HG02571 (cell line): Measurements from ENCODE around the gene RRP8.

Source experiments
- ATAC-seq: cut with Tn5 transposase; IDR thresholded peaks from one replicate; pipeline ENCODE4 v1.9.1; 2021; ENCODE audit warnings: mild to moderate bottlenecking, moderate library complexity; ENCODE audit not compliant: unreplicated experiment

RRP8 gene

DNA sequence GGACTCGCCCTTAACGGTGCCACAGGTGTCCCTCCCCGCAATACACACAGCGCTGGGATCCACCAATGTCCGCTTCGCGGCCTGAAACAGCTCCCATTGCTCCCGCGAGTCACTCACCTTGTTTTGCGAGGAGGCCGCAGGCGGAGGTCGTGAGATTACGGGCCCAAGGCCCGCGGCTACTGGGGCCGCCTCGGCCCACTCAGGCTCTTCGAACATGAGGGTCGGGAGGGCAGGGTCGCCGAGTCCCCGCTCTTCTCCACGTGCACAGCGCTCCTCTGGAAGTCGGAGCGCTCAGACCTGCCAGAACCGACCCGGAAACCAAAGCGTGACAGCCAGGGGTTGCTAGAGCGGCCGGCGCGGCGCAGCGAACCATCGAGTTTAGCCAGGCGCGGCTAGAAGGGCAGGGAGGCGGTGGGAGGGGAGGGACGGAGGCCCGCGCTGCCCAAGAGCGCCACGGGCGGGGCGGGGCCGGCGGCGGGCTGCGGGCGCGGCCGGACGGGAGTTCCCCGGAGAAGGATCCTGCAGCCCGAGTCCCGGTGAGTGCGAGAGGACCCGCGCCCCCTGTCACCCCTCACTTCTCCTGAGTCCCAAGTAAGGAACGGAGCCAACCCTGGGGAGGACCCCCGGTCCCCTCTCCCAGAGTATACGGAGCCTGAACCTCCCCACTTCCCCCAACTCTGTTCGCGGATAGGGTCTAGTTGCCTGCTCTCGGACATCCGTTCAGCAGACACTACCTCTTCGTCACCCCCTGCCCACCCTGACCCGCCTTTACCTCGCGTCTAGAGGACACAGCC lies at the start of gene RRP8, which contains the start of gene ILK:
RRP8 (minus strand) TSS at position 330 of the 794 bp plus-strand sequence; CDS start at position 216, 114 bp downstream.
ILK (plus strand) TSS at position 488 of the 794 bp plus-strand sequence. CDS start 498 bp downstream, outside the sequence.
- peak; percentile 66 for ATAC-seq

DNA sequence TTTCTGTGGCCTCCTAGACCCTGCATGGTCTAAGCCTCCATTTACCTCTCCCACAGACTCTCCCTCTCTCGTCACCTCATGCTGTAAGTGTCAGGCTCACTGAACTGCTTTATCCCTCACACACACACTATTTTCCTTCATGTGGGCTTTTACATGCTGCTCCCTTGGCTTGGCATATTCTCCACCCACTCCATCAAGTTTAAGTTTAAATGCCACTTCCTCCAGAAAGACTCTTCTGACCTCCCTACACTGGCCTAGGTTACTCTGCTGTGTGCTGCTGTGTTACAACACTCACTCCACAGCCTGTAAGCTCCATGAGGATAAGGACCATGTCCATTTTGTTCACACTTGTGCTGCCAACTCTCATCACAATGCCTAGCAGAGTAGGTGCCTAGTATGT lies 49.7 kb upstream of the RRP8 start:
- no peak for ATAC-seq

GRCh38 chr11:6652182-6652581 lies 48.8 kb upstream of the RRP8 start:
- ATAC-seq: no peak

DNA sequence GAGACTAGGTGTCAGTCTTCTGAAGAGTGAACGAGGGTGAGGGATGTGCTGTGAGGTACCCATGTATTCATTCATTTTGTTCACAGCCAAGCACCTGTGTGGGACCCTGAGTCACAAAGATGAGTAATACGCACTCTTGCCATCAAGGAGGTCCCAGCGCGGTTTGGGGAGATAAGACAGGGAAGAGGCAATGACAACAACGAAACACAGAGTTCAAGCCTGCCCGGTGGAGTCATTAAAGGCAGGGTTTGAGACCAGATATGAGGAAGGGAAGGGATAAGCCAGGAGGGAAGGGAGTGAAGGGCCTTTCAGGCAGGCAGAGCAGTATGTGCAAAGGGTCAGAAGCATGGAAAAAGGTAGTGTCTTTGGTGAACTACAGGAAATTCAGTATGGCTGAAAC lies 47.6 kb upstream of the RRP8 start:
- ATAC-seq: no peak

- ATAC-seq: no peak
Observed at GRCh38 chr11:6650104-6650503, 46.7 kb upstream of the RRP8 start.

DNA sequence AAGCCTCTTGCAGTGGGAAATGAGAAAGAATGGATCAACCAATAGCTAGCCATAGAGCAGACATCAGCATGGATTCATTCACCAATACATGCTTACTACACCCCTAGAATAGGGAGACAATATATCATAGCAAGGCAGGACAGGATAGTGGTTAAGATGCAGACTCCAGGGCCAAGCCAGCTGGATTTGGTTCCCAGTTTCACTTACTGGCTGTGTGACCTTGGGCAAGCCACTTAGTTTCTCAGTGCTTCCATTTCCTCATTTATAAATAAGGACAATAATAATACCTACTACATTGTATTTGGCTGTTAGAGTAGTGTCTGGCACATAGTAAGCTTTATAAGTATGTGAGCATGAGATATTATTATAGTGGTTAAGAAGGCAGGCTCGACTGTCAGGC lies 45.1 kb upstream of the RRP8 start:
- no peak for ATAC-seq

DNA sequence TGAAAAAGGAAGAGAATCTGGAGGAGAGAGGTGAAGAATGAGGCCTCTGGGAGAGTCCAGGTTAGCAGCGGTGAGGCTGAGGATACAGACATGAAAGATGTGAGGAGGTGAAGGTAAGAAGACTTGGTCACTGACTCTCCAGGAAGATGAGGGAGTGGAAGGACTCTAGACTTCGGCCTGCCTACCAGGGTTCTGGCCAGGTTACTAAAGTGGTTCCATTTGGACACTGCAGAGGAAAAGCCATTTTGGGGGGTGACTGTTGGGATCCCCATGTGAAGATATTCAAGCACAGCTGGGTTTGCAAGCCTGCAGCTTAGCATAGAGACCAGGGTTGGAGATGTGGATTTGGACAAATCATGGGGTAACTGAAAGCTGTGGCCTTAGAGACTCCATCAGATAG lies 44.4 kb upstream of the RRP8 start:
- no peak for ATAC-seq

GRCh38 chr11:6646918-6647679 lies 43.7 kb upstream of the RRP8 start:
- ATAC-seq: peak; percentile 86

DNA sequence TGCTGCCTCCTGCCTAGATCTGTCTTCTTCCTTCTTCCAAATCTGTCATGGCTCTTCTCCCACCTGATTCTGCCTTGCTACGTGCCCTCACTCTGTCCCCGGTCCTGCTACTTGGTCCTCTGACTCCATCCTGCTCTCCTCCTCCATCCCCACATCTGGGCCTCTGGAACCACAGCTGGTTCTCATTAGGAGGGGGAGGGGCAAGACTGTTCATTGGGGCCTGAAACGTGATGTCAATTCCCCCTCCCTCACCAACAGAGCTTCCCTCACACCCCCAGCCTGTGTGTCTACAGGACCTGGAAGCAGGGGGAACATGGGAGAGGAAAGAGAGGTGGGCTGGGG lies 43.1 kb upstream of the RRP8 start:
- ATAC-seq: no peak

GRCh38 chr11:6646071-6646470 lies 42.7 kb upstream of the RRP8 start:
- ATAC-seq: no peak

- no peak for ATAC-seq
Observed at GRCh38 chr11:6642957-6643356, 39.5 kb upstream of the RRP8 start.

GRCh38 chr11:6640985-6641701 lies 37.7 kb upstream of the RRP8 start:
- no peak for ATAC-seq

- ATAC-seq: no peak
Observed at GRCh38 chr11:6640036-6640984, 36.9 kb upstream of the RRP8 start.

DNA sequence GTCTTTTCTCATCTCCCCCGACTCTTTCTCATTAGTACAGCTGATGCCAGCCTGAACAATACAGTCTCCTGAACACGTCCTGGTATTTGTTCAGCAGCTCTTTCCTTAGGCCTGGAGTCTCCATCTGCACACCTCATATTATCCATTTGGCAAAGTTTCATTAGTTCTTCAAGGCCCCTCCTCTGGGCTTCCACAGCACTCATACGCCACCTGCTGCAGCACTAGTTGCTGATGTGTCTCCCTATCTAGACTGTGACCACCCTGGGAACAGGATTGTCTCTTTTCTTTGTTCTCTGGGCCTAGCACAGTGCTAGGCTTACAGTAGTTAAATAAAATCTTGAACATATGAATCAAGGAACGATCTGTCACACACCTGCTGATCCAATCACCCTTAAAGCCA lies 35.0 kb upstream of the RRP8 start:
- no peak for ATAC-seq

GRCh38 chr11:6637871-6638270 lies 34.5 kb upstream of the RRP8 start:
- ATAC-seq: no peak

GRCh38 chr11:6636480-6636879 lies 33.1 kb upstream of the RRP8 start:
- no peak for ATAC-seq

DNA sequence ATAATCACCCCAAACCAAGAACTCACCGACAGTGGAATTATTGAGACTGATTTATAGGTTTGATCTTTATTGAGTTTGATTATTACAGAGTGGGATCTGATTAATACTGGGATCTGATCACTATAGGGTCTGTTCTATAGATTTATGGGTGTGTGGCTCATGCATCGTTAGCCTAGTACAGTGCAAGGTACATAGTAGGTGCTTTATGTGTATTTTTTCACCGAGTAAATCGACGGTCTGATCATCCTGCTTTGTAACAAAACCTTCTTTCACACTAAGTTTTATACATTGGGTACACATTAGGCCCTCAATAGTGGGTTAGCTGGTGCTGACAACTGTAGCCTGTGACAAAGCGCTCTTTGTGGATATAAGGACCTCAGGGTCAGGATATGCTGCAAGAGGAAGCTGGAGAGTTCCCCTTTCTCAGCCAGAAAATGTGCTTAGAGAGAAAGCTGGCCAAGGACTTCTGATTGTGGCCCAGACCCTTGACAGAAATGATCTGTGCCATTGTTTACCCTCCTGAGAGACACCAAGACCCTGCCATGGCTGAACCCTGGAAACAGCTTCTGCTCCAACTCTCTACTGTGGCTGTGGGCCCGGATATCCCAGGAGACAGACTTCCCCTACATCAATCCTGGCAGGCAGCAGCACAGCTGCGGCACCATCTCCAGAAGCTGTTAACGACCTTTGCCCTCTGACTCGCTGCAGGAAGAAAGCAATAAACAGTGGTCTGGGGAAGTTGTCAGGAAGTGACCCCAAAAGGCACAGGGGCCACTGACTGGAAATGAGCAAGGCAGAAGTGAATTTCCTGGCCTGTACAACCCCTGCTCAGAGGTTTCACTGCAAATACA lies 31.9 kb upstream of the RRP8 start:
- no peak for ATAC-seq

DNA sequence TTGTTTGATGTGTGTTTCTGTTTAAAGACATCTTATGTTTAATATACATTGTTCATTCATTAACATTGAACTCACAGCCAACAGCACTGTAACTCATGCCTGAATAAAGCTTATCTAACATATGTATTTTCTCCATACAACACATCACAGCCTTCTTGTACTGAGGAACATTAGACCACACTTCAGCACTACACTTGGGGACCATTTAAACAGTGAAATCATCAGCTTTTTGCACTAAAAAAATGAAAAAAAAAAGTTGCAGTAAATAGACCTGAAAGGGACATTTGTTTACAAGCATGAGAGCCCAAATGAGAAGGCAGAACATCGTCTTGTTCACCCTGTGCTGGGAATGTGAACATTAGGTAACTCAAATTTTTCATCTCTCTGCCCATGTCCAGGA lies 31.1 kb upstream of the RRP8 start:
- no peak for ATAC-seq
